Measurements from ENCODE around the gene RPP21.
A peak's percentile ranks its signal among the peaks of the same experiment; 100 is the strongest.

The RPP21 gene

GRCh38 chr6:30344868-30345671 is at the start of gene RPP21:
TSS of gene RPP21 (plus strand) at chr6:30345156. CDS start at chr6:30345172, 16 bp downstream.
- peak; percentile 89 for DNase-seq

- no peak for DNase-seq
These were observed 49.1 kb upstream of the RPP21 start for GRCh38 chr6:30295837-30296236.

- no peak for DNase-seq
These were observed 41.0 kb upstream of the RPP21 start for GRCh38 chr6:30304002-30304401.

GRCh38 chr6:30311101-30311500 is 33.9 kb upstream of the RPP21 start:
- no peak for DNase-seq

- DNase-seq: no peak
These were observed 33.3 kb upstream of the RPP21 start for GRCh38 chr6:30311671-30312070.

GRCh38 chr6:30312266-30312665 is 32.7 kb upstream of the RPP21 start:
- no peak for DNase-seq

GRCh38 chr6:30312676-30313321 is 32.2 kb upstream of the RPP21 start:
- DNase-seq: no peak

GRCh38 chr6:30315156-30315555 is 29.8 kb upstream of the RPP21 start:
- no peak for DNase-seq

GRCh38 chr6:30317913-30318589 is 26.9 kb upstream of the RPP21 start:
- no peak for DNase-seq

- no peak for DNase-seq
These were observed 25.7 kb upstream of the RPP21 start for GRCh38 chr6:30319146-30319835.

- no peak for DNase-seq
These were observed 23.1 kb upstream of the RPP21 start for GRCh38 chr6:30321692-30322388.

- DNase-seq: no peak
These were observed 22.1 kb upstream of the RPP21 start for GRCh38 chr6:30322527-30323501.

GRCh38 chr6:30323806-30324205 is 21.1 kb upstream of the RPP21 start:
- DNase-seq: no peak

- DNase-seq: no peak
These were observed 19.6 kb upstream of the RPP21 start for GRCh38 chr6:30325150-30325872.

- DNase-seq: peak; percentile 79
These were observed 19.0 kb upstream of the RPP21 start for GRCh38 chr6:30325873-30326525.

GRCh38 chr6:30326526-30327231 is 18.3 kb upstream of the RPP21 start, which contains the start of gene TRIM39:
TSS of gene TRIM39 (plus strand) at chr6:30326927. CDS start at chr6:30329318, 2,391 bp downstream.
- peak; percentile 91 for DNase-seq

GRCh38 chr6:30327232-30327746 is 17.7 kb upstream of the RPP21 start:
- no peak for DNase-seq

- no peak for DNase-seq
These were observed 16.6 kb upstream of the RPP21 start for GRCh38 chr6:30328397-30328796.

- DNase-seq: no peak
These were observed 15.6 kb upstream of the RPP21 start for GRCh38 chr6:30329331-30329730.
